H1 (cell line): ENCODE data around the gene SOAT2. TPM values are rescaled to one million over a fixed set of nuclear protein-coding genes. Genes with fewer than 3 reads are reported as not detected.
A peak's percentile ranks its signal among the peaks of the same experiment; 100 is the strongest.

Source experiments
- CTCF ChIA-PET: fragments of 300-600 bp; sonication (Branson Sonifier 250); formaldehyde crosslinking; loops from one replicate; lab custom pipeline; 2021; ENCODE audit not compliant: partially characterized antibody; lab: Charles Lee
- POLR2A ChIA-PET: fragments of 300-600 bp; sonication (Branson Sonifier 250); formaldehyde crosslinking; loops from one replicate; lab custom pipeline; 2021; ENCODE audit warnings: inconsistent platforms; ENCODE audit not compliant: partially characterized antibody; lab: Charles Lee
- DNase-seq, 2 experiments: peaks; one replicate each; pipeline versions ENCODE4 v3.0.0 to v3.0.0-alpha.2; 2010 to 2022; ENCODE audit warnings: low spot score in 2 of 2, low read depth in 1 of 2, mixed read lengths in 1 of 2
- FAIRE-seq: peaks from 2 replicates; lab custom pipeline; 2011; peaks lifted over from hg19 to GRCh38; lab: Jason Lieb, UNC
- H2AFZ ChIP-seq: 2 replicates; pipeline ENCODE4 v1.8.1; 2012; ENCODE audit warnings: low read length, inconsistent platforms
- H2AK5ac ChIP-seq: 2 replicates; pipeline ENCODE4 v1.6.1; 2013; ENCODE audit warnings: low read depth, low read length
- H2BK120ac ChIP-seq: replicated peaks from 2 replicates; pipeline ENCODE3; 2013; ENCODE audit warnings: low read depth, low read length, inconsistent platforms
- H2BK12ac ChIP-seq: 2 replicates; pipeline ENCODE4 v1.6.1; 2013; ENCODE audit warnings: low read depth, low read length
- H2BK15ac ChIP-seq: 2 replicates; pipeline ENCODE4 v1.6.1; 2013; ENCODE audit warnings: low read length
- H2BK20ac ChIP-seq: 2 replicates; pipeline ENCODE4 v1.6.1; 2013; ENCODE audit warnings: low read length
- H2BK5ac ChIP-seq: 2 replicates; pipeline ENCODE4 v1.6.1; 2013; ENCODE audit warnings: low read depth, low read length
- H3K14ac ChIP-seq: 2 replicates; pipeline ENCODE4 v1.6.1; 2013; ENCODE audit warnings: inconsistent platforms; ENCODE audit not compliant: insufficient read length
- H3K18ac ChIP-seq: 2 replicates; pipeline ENCODE4 v1.6.1; 2013; ENCODE audit warnings: low read length; ENCODE audit errors: extremely low read depth
- H3K23ac ChIP-seq: 2 replicates; pipeline ENCODE4 v1.6.1; 2013; ENCODE audit warnings: inconsistent platforms; ENCODE audit not compliant: insufficient read length
- H3K23me2 ChIP-seq: 2 replicates; pipeline ENCODE4 v1.6.1; 2013; ENCODE audit warnings: low read depth, low read length
- H3K27ac ChIP-seq: 2 replicates; pipeline ENCODE4 v1.6.1; 2011; ENCODE audit warnings: low read depth, low read length, inconsistent platforms
- H3K27me3 ChIP-seq, 4 experiments: replicated peaks in 1 of 4; 1 replicate in 1 of 4; 2 replicates in 3 of 4; pipeline versions ENCODE4 v1.6.1 to v1.8.1; 2011 to 2013; ENCODE audit warnings: low read length in 3 of 4, mild to moderate bottlenecking in 3 of 4, inconsistent platforms in 2 of 4, mixed read lengths in 2 of 4, moderate library complexity in 1 of 4; ENCODE audit not compliant: control insufficient read depth in 3 of 4, insufficient read depth in 3 of 4; ENCODE audit errors: extremely low read depth in 1 of 4
- H3K36me3 ChIP-seq, 4 experiments: 2 replicates each; pipeline versions ENCODE4 v1.6.1 to v1.8.1; 2011 to 2013; ENCODE audit warnings: mild to moderate bottlenecking in 4 of 4, low read length in 3 of 4, moderate library complexity in 2 of 4, control low read depth in 1 of 4, inconsistent platforms in 1 of 4; ENCODE audit not compliant: insufficient read depth in 4 of 4, control insufficient read depth in 2 of 4
- H3K4ac ChIP-seq: replicated peaks from 2 replicates; pipeline ENCODE3; 2013; ENCODE audit warnings: low read length, low read depth, mixed read lengths, inconsistent platforms; ENCODE audit not compliant: insufficient read length
- H3K4me1 ChIP-seq, 4 experiments: replicated peaks in 1 of 4; 1 replicate in 1 of 4; 2 replicates in 3 of 4; pipeline versions ENCODE4 v1.6.1 to v1.8.1; 2011 to 2013; ENCODE audit warnings: low read length in 3 of 4, inconsistent platforms in 2 of 4, mixed read lengths in 1 of 4; ENCODE audit not compliant: insufficient read depth in 4 of 4, control insufficient read depth in 3 of 4
- H3K4me2 ChIP-seq, 2 experiments: 2 replicates each; pipeline versions ENCODE4 v1.6.1 to v1.8.1; 2011 to 2013; ENCODE audit warnings: low read depth in 2 of 2, low read length in 2 of 2, control low read depth in 1 of 2, inconsistent platforms in 1 of 2, mild to moderate bottlenecking in 1 of 2; ENCODE audit not compliant: insufficient read depth in 1 of 2
- H3K4me3 ChIP-seq, 4 experiments: fragments of 200-600, 300-600 bp in 1 of 4; sonication (generic), shearing (Covaris generic), sonication (Bioruptor Twin) in 1 of 4; 2 replicates each; pipeline versions ENCODE4 v1.5.1 to v1.8.1; 2011 to 2016; ENCODE audit warnings: low read length in 4 of 4, low read depth in 3 of 4, control low read depth in 2 of 4, inconsistent platforms in 2 of 4, mild to moderate bottlenecking in 2 of 4, mixed read lengths in 1 of 4, moderate library complexity in 1 of 4; ENCODE audit not compliant: insufficient read depth in 2 of 4; ENCODE audit errors: extremely low read depth in 1 of 4
- H3K56ac ChIP-seq: replicated peaks from 2 replicates; pipeline ENCODE3; 2013; ENCODE audit warnings: low read depth, mild to moderate bottlenecking, mixed read lengths, low read length, inconsistent platforms; ENCODE audit not compliant: insufficient read length
- H3K79me1 ChIP-seq: 2 replicates; pipeline ENCODE4 v1.6.1; 2013; ENCODE audit warnings: low read depth, low read length, control low read depth
- H3K79me2 ChIP-seq, 2 experiments: 2 replicates each; pipeline versions ENCODE4 v1.6.1 to v1.8.1; 2012 to 2013; ENCODE audit warnings: low read length in 2 of 2, mild to moderate bottlenecking in 2 of 2, inconsistent platforms in 1 of 2; ENCODE audit not compliant: insufficient read depth in 2 of 2, control insufficient read depth in 1 of 2
- H3K9ac ChIP-seq, 4 experiments: replicated peaks in 1 of 4; 1 replicate in 1 of 4; 2 replicates in 3 of 4; pipeline versions ENCODE4 v1.6.1 to v1.8.1; 2011 to 2013; ENCODE audit warnings: low read depth in 3 of 4, low read length in 3 of 4, control low read depth in 2 of 4, mild to moderate bottlenecking in 2 of 4, moderate library complexity in 2 of 4, inconsistent platforms in 1 of 4; ENCODE audit errors: extremely low read depth in 1 of 4
- H3K9me3 ChIP-seq, 2 experiments: 2 replicates each; pipeline versions ENCODE4 v1.6.1 to v1.8.1; 2012 to 2013; ENCODE audit warnings: mild to moderate bottlenecking in 2 of 2, moderate library complexity in 2 of 2, control low read depth in 1 of 2, inconsistent platforms in 1 of 2, low read depth in 1 of 2, low read length in 1 of 2, mixed read lengths in 1 of 2; ENCODE audit not compliant: insufficient read depth in 2 of 2
- H4K20me1 ChIP-seq, 2 experiments: replicated peaks in 1 of 2; 2 replicates each; pipeline versions ENCODE3 to v1.8.1; 2011 to 2013; ENCODE audit warnings: inconsistent platforms in 2 of 2, low read length in 2 of 2, mild to moderate bottlenecking in 1 of 2; ENCODE audit not compliant: insufficient read depth in 2 of 2, control insufficient read depth in 1 of 2
- H4K5ac ChIP-seq: 2 replicates; pipeline ENCODE4 v1.6.1; 2013; ENCODE audit warnings: low read length, low read depth, mixed read lengths, inconsistent platforms; ENCODE audit not compliant: insufficient read length
- H4K8ac ChIP-seq: 2 replicates; pipeline ENCODE4 v1.8.0; 2013; ENCODE audit warnings: mild to moderate bottlenecking, moderate library complexity, low read length, inconsistent platforms; ENCODE audit not compliant: insufficient read depth; ENCODE audit errors: extremely low read depth
- H4K91ac ChIP-seq: replicated peaks from 2 replicates; pipeline ENCODE3; 2013; ENCODE audit warnings: low read length, mixed read lengths, inconsistent platforms; ENCODE audit not compliant: insufficient read length
- CTBP2 ChIP-seq: IDR thresholded peaks from 2 replicates; pipeline ENCODE4 v1.7.0; 2011; ENCODE audit warnings: borderline replicate concordance, mild to moderate bottlenecking, moderate library complexity, mixed read lengths, low read length; ENCODE audit not compliant: insufficient read depth, insufficient read length
- GABPA ChIP-seq: IDR thresholded peaks from 2 replicates; pipeline ENCODE4 v1.6.1; 2011; ENCODE audit warnings: mild to moderate bottlenecking, low read length, moderate library complexity, borderline replicate concordance; ENCODE audit not compliant: insufficient read depth
- KDM5A ChIP-seq: fragments of 200-600 bp; IDR thresholded peaks from 2 replicates; pipeline ENCODE4 v1.7.1; 2012; ENCODE audit warnings: mild to moderate bottlenecking, low read length, inconsistent platforms, mixed read lengths
- RBBP5 ChIP-seq: IDR thresholded peaks from 2 replicates; pipeline ENCODE4 v1.7.1; 2012; ENCODE audit warnings: low read depth, mild to moderate bottlenecking, inconsistent platforms, low read length, moderate library complexity, borderline replicate concordance
- RFX5 ChIP-seq: IDR thresholded peaks from 2 replicates; pipeline ENCODE4 v1.6.1; 2011; ENCODE audit warnings: low read depth, low read length, improper control_type of control experiment, borderline replicate concordance
- SIN3A ChIP-seq, 2 experiments: IDR thresholded peaks in 1 of 2; conservative IDR thresholded peaks in 1 of 2; 2 replicates each; pipeline ENCODE4 v1.6.1; 2011 to 2012; ENCODE audit warnings: low read length in 2 of 2, improper control_type of control experiment in 1 of 2, low read depth in 1 of 2, mild to moderate bottlenecking in 1 of 2
- WGBS, 2 experiments: shearing (Covaris generic) in 1 of 2; methylation state at CpG; one replicate each; pipeline versions ENCODE4 v1.1.6 to v1.1.7; 2013 to 2015; ENCODE audit warnings: low lambda C conversion rate in 2 of 2, mixed read lengths in 2 of 2, inconsistent platforms in 1 of 2, low coverage in 1 of 2, missing lambda C conversion rate in 1 of 2; ENCODE audit not compliant: insufficient replicate concordance in 2 of 2, insufficient coverage in 1 of 2, insufficient read length in 1 of 2; ENCODE audit errors: extremely low coverage in 1 of 2, missing lambda C conversion rate in 1 of 2; 5-methylcytosine and 5-hydroxymethylcytosine counted together
- polyA plus RNA-seq, 7 experiments: library from polyadenylated mRNA; depleted of rRNA in 3 of 7; stranded (reverse) in 5 of 7; unstranded in 2 of 7; fragments of >200 nt in 5 of 7; fragments of 200-250 nt in 2 of 7; gene quantifications; 1 replicate in 5 of 7; 2 replicates in 1 of 7; 4 replicates in 1 of 7; pipeline versions ENCODE4 v1.2.1 to v1.2.3, GENCODE V29; 2011 to 2013; ENCODE audit warnings: missing spikeins in 2 of 7, mixed read lengths in 2 of 7
- total RNA-seq: library from RNA; stranded (reverse); fragmentation: NEBNext Ultra II Directional; extraction: Animal tissue kit (Norgen Biotek cat#: 25700); gene quantifications from 2 replicates; pipeline ENCODE4 v1.2.1, GENCODE V29; 2021

SOAT2 gene
- total and polyA plus RNA-seq, 2 of the 8 experiments (the other 6 are each of a cell fraction or from before 2014, with no cell fraction given): 0.08 TPM; not detected in 1

- Histone ChIP-seq H2BK120ac (no peak overlapping the region), H2BK12ac (no peak overlapping the region), H3K27ac (no peak overlapping the region), H3K9me3 (no peaks in the 10 kb centered on the region), H4K20me1 (peaks cover 0 to 2% of the 10 kb centered on the region in 2 experiments), H3K23ac (no peak overlapping the region), H2AK5ac (no peak overlapping the region; the same call in 1 of the 2 replicates), H4K8ac (no peak overlapping the region), H2BK15ac (no peak overlapping the region), H2BK5ac (peak overlapping the region; percentile 35; the same call in 1 of the 2 replicates), H3K36me3 (no peaks in the 10 kb centered on the region), H3K23me2 (no peaks in the 10 kb centered on the region), H3K4ac (no peak overlapping the region), H3K56ac (no peak overlapping the region), H3K4me2 (no peak overlapping the region), H4K91ac (no peak overlapping the region), H3K18ac (no peak overlapping the region), H2BK20ac (no peak overlapping the region), H3K79me1 (no peaks in the 10 kb centered on the region), H3K27me3 (peaks cover 0 to 12% (median 4%) of the 10 kb centered on the region in 4 experiments; a peak in 4 of 7 replicates), H3K4me1 (peaks cover 0 to 7% (median 0%) of the 10 kb centered on the region in 4 experiments; a peak in 1 of 7 replicates), H3K14ac (no peak overlapping the region), H3K9ac (no peak overlapping the region), H4K5ac (no peak overlapping the region), H3K4me3 (no peak overlapping the region), H3K79me2 (no peaks in the 10 kb centered on the region), H2AFZ (no peak overlapping the region)
- CTCF ChIA-PET: interaction anchor here (0.7 to 22.4 kb wide), 7 partner anchors 11 to 136 kb away, joined by 3 to 531 read pairs (median 5); partner anchors contain the start of genes IGFBP6, SOAT2, SPRYD3 and TNS2
- no peak for FAIRE-seq
- no peak for DNase-seq
- POLR2A ChIA-PET: interaction anchor here (0.8 to 5.9 kb wide), 5 partner anchors 10 to 261 kb away, joined by 3 to 26 read pairs (median 4); partner anchors contain the start of gene TNS2
- WGBS, 2 experiments: 89% methylated on average over 17 of the region's 17 CpGs; no CpG with 5 or more reads in 1 of the 2 experiments
- TF ChIP-seq CTBP2 (no peak), RFX5 (no peak), GABPA (no peak), SIN3A (conservative IDR thresholded peaks at IDR 0.05 in 1 of 2, IDR thresholded peaks at IDR 0.05 in 1 of 2; ENCODE audit: low read depth in 1 of 2, low read length in 2 of 2) (no peak), RBBP5 (no peak), KDM5A (no peak)
These were observed 43.1 kb upstream of the SOAT2 start for GRCh38 chr12:53060064-53060720.
